GM18870 (cell line): ENCODE measurements around the gene RAMP2.
"Not testable (repeated sequence)": the region's sequence is repeated elsewhere in the genome, so short reads cannot be mapped to it uniquely, and the experiment has no call there.

Source experiments
- ATAC-seq: cut with Tn5 transposase; IDR thresholded peaks from one replicate; pipeline ENCODE4 v1.9.1; 2021; ENCODE audit warnings: moderate library complexity; ENCODE audit not compliant: unreplicated experiment

RAMP2 gene, protein sequence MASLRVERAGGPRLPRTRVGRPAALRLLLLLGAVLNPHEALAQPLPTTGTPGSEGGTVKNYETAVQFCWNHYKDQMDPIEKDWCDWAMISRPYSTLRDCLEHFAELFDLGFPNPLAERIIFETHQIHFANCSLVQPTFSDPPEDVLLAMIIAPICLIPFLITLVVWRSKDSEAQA

GRCh38 chr17:42760652-42761581, at the start of gene RAMP2:
RAMP2 (plus strand) TSS chr17:42761227; CDS start chr17:42761262, 35 bp downstream.
- no peak for ATAC-seq

GRCh38 chr17:42720996-42721583, 39.9 kb upstream of the RAMP2 start:
- no peak for ATAC-seq

DNA sequence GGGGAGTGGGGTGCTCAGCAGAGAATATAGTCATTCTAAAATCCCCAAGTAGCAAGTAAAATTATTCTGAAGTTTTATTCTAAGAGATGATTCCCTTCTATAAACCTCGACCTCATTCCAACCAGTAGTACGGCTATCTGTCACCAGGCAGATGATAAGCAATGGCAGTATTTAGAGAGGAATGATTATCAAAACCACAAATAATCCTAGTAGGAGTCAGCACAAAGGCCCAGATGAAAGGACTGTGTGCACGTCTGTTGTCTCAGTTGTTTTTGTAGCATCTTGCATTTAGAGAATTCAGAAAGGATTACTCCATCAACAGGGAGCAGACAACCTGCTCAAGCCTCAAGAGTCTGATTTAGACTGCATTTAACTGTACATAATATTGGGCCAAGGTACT, 37.4 kb upstream of the RAMP2 start:
- ATAC-seq: no peak

- no peak for ATAC-seq
Measured at GRCh38 chr17:42725143-42725542, 35.9 kb upstream of the RAMP2 start.

DNA sequence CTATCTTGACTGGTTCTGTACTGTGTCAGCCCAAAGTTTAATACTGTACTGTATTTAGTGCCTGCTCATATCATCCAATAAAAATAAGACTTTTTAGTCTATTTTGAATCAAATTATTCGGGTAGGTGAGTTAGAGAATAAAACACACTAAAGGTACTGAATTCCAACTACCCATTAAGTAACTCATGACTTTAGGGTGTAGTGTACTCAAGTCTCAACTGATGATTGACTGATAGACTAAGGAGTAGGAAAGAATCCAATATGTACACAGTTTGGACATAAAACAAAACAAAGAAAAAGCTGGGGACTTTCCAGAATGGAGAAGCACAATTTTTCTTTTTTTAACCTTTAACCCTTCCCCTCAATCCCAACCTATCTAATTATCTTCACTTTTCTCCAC, 20.3 kb upstream of the RAMP2 start:
- no peak for ATAC-seq

- ATAC-seq: not testable (repeated sequence)
Measured at GRCh38 chr17:42742916-42743315, 18.1 kb upstream of the RAMP2 start.

- ATAC-seq: no peak
Measured at GRCh38 chr17:42743595-42744282, 17.3 kb upstream of the RAMP2 start.

GRCh38 chr17:42744283-42744805, 16.7 kb upstream of the RAMP2 start:
- peak; percentile 43 for ATAC-seq

GRCh38 chr17:42744806-42745617, 16.0 kb upstream of the RAMP2 start, which contains the start of gene EZH1:
EZH1 (minus strand) TSS chr17:42745040; CDS start chr17:42728941, 16,099 bp downstream.
- ATAC-seq: peak; percentile 69

GRCh38 chr17:42748202-42748907, 12.7 kb upstream of the RAMP2 start:
- ATAC-seq: no peak

DNA sequence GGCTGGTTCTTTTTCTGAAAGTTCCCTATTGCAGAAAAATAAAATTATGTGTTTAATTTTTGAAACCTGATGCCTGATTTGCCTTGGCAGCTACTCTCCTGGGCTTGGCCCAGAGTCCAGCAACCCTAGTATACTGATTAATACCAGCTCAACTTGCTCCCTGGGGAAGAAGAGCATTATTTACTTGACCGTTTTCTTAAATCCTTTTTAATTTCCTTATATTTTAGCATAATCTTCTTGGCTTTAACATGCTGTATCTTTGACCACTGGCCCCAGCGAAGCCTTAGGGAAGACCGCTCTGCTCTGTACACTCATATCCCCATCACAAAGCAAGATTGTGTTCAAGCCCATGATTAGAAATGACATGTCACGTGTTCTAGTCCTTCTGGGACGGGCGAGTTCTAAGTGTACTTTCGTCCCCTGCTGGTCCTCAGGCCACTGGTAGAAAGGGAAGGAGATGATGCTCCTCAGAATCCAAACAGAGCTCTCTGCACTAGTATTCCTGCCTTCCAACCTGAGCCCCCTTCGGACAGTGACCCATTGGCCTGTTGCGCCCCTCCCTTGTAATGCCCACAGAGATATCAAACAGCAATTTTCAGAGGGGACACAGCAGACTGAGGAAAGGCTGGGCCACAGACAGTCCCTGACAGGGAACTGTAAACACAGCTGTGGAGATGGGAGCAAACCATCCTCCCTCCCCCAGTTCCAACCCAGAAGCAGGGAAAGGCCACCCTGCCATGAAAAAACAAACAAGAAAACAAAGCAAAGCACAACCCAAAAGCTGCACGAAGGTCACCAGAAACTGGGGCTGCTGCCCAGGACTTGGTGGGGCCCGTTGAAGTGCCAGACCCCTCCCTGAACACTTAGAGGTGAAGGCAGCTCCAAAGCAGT, 11.9 kb upstream of the RAMP2 start:
- no peak for ATAC-seq

DNA sequence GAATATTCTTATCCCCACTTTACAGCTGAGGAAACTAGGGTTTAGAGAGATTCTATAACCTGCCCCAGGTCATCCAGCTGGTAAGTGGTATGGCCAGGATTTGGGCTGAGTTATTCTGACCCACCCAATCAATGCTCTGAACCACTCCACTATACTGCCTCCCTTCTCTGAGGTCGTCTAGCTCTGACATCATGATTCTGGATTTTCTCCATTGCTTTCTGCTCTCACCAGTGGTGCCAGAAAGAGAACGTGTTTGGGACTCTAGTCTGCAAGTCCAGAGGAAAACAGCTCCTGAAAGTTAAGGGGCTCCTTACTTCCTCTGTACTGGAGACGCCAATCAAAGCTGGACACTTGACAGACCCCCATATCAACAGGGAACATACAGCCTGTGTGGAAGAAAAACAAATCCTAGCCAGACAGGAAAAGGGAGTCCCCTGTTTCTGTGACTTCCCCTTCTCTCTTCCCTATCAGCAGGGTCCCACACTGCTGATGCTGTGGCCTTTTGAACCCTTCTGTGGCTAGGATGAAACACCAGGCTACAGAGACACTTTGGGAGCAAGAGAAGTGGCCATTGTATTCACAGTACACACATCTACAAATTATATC, 10.2 kb upstream of the RAMP2 start:
- ATAC-seq: no peak

- ATAC-seq: no peak
Measured at GRCh38 chr17:42751628-42752027, 9.4 kb upstream of the RAMP2 start.

DNA sequence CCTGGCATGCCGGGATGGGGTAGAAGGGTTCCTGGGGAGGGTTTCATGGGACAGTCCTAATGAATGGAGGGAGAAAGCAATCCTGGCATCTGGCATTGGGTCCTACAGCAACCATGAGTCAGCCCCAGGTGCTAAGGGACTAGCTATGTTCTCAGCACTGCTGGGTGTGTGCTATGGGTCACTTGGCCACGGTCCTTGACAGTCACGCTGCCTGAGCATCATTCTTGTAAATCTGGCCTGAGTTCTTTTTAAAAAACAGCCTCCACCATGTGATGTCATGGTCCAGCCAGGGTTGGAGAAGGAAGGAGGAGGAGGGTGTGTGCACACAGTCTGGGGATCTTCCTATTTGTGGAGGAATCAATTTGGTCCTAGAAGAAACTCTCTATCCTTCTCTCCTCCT, 6.2 kb upstream of the RAMP2 start:
- ATAC-seq: no peak

- no peak for ATAC-seq
Measured at GRCh38 chr17:42759982-42760651, 910 bp upstream of the RAMP2 start.

DNA sequence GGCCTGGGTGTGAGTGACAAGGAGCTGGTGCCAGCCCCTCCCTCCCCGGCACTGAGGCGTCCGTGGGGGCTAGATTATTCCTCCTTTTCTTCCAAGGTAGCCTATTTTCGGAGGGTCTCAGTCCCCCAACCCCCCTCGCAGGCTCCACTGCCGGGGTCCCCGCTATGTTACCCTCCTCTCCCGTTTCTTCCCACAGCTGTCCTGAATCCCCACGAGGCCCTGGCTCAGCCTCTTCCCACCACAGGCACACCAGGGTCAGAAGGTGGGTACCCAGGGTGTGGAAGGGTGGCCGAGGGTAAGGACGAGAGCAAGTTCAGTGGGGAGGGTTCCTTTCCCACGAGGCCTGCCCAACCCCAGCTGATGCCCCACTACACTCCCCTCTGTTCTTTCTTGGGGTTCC, 611 bp downstream of the RAMP2 start:
- ATAC-seq: no peak

DNA sequence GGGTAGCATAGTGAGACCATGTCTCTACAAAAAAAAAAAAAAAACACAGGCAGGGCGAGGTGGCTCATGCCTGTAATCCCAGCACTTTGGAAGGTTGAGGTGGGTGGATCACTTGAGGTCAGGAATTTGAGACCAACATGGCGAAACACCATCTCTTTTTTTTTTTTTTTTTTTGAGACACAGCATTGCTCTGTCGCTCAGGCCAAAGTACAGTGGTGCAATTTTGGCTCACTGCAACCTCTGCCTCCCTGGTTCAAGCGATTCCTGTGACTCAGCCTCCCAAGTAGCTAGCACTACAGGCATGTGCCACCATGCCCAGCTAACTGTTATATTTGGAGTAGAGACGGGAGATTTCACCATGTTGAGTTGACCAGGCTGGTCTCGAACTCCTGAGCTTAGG, 5.1 kb downstream of the RAMP2 start:
- no peak for ATAC-seq

DNA sequence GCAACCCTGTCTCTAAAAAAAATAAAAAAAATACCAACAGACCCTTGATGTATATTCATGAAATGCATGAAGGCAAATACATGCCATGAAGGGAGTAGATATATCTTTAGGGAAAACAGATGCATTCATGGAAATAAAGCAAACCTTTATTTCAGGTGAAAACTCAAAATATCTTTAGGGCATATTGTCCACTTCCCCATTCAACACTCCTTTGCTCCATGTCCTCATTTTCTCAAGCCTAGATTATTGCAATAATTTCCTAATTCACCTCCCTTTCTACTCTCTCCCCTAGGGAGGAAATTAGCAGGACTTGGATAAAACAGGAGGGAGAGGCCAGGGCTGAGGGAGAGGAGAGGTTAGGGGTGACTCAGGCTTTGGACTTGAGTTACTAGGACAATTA, 6.5 kb downstream of the RAMP2 start:
- ATAC-seq: no peak
